NCI-H2227 (cell line): ENCODE data around the gene ZNF646.
"Not testable (repeated sequence)": the region's sequence is repeated elsewhere in the genome, so short reads cannot be mapped to it uniquely, and the experiment has no call there.

Source experiments
- DNase-seq: peaks from one replicate; lab custom pipeline; 2025; ENCODE audit not compliant: unreplicated experiment; lab: John Stamatoyannopoulos, UW

Gene ZNF646

DNA sequence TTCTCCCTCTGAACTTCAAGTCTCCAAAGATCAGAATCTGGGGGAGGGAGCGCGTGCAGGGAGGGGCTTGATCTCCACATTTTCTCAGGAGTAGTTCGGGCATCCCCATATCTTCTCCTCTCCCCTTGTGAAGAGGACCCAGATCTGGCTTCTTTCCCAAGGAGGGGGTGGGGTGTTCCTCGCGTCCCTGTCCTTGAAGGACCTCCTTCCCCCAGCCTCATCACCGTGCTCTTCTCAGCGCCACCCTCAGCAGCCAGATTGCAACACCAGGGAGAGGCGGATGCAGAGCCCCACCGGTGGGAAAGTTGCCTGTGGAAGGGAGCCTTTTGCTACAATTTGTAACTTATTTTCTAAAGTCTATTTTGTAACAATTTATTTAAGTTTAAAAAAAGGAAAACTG lies 8.9 kb downstream of the ZNF646 start:
- peak; percentile 45 for DNase-seq

DNA sequence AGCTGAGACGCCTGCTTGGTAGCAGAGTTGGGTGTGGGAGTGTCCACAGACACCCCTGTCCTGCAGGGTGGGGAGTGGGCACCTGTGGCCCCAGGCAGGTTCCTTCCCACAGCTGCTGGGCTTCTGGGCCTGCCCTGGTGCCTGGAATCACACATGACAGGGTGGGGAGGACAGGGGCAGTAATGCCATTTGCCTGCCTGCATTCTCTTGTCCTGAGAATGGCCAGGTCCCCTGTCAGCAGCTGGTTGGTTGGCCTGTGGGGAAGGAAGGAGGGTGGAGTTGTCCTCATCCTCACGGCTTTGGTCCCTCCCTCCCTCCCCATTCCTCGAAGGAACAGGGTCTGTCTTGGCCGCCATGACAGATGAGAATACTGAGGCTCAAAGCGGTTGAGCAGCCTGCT lies 9.3 kb downstream of the ZNF646 start:
- no peak for DNase-seq

DNA sequence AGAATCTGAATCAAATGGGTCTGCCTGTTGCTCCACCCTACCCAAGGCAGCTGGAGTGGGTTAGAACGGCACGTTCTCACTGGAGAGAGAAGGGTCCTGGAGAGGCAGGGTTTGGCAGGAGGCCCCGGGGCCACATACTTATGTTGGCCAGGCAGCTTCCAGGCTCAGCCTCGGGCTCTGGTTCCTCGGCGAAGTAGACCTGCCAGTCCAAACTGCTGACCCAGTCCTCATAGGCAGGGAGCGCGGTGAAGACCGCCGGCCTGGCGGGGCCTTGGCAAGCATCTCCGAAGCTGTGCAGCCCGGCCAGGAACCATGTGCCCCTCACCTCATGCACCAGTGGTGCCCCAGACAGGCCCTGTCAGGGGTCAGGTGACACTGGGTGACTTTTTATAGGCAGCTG lies 9.8 kb downstream of the ZNF646 start:
- no peak for DNase-seq

DNA sequence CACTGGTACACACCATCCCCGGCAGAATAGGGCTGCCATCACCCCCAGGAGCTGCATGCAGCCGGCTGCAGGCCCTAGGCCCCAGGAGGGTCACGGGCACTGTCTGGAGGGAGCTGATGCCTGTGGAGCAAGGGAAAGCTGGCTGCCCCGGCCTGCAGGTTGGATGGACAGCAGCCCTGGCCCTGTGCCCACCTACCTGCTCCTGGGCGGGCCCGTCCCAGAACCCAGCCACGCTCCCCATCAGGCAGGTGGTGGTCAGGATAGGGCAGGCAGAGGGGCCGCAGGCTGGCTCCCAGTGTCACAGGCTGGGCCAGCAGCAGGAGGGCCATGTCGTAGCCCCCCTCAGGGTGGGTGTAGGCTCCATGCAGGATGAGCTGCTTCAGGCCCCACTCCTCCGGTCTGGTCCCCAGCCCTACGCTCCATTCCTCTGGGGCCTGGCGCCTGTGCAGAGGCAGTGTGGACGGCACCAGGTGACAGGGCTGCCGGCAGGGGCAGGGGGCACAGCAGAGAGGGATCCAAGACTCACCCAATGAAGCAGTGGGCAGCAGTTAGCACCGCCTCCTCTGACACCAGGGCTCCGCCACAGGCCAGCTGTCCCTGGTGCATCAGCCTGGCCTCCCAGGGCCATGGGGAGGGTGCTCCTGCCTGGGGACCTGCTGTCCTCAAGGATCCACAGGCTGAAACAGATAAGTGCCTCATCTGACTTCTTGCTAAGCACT lies 10.5 kb downstream of the ZNF646 start:
- no peak for DNase-seq

DNA sequence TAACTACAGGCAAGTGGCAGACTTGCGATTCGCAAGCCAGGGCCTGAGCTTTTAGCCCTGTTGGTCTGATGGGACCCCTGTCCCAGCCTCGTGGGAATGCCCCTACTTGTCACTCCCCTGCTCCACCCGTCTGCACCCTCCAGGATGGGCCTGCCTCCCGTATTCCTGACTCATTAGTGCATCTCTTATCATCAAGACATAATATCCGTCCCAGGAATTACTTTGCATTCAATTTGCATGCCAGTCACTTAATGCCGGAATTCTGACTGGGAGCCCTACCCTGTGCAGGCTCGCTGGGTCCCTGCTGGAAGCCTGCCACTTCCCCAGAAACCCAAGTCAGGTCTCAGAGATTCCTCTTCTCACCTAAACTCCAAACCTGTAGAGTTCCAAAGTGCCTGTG lies 11.2 kb downstream of the ZNF646 start:
- DNase-seq, result no peak

DNA sequence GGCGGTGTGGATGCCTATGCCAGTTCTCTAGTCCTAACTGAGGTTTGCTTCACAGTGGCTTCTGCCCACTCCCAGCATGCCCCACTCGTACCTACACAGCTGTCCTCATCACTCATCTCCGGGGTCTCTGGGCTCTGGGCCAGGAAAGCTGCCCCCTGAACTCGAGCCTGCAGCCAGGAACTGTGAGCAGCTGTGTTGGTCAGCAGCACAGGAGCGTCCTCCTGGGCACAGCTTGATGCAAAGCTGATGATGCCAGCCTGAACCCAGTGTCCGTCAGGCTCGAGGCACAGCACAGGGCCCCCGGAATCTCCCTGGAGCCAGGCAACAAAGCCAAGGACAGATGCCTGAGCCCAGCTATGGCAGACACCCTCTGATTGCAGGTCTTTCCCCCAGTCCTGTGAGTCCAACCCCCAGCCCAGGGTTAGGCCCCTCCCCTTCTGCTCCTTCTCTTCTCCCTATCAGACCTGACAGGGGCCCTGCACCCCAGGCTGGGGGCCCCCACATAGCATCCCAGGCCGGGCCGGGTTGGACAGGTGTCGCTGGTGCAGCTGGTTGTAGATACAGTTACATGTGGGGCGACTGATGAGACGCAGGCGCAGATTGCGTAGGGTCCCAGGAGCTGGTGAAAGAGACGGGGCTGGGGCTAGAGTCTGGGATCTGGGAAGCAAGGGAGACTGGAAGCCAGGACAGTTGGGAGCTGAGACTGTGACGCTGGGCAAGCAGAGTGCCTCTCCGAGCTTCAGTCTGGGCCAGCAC lies 11.8 kb downstream of the ZNF646 start:
- DNase-seq, result no peak

DNA sequence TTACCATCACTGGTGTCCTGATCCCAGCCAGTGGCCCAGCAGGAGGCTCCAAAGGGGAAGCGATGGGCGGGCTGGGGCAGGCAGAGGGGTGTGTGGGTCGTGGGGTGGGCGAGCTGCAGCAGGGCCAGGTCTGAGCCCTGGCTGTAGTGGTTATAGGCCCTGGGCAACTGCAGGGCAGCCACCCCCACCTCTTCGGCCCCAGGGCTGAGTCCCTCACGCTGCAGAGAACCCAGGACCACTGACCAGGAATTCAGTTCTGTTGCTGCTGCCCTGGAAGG lies 12.3 kb downstream of the ZNF646 start:
- DNase-seq, result no peak

DNA sequence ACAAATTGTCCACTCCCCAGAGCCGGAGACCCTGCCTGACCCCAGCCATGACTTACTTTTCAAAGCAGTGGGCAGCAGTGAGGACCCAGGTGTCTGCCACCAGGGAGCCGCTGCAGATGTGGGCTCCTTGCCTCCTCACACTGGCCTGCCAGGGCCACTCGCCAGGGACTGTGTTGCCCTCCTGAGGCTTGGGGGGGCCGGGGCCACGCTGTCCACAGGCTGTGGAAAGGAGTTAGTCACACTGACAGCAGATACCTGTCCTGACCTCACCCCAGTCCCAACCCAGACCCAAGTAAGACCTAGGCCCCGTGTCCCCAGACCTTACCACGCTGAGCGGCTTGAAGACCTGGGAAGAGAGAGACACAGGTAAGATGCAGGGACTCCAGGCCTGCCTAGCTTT lies 13.3 kb downstream of the ZNF646 start:
- DNase-seq, result no peak

DNA sequence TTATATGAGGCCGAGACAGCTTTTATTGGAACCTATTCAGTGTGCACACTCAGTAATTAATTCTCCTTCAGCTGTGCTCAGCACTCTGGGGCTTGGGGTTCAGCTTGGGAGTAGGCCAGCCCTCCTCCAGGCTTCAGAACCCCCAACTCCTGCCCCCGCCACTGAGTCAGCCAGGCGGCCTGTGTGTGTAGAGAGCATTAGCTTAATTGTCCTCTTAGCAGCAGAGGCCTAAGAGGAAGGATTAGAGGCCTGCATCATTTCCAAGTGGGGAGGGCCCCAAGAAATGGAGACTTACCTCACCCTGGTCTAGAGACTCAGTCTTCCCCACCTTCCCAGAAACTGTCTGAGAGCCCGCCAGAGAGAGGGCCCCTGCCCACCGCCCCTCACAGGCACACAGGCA lies 13.7 kb downstream of the ZNF646 start:
- no peak for DNase-seq

DNA sequence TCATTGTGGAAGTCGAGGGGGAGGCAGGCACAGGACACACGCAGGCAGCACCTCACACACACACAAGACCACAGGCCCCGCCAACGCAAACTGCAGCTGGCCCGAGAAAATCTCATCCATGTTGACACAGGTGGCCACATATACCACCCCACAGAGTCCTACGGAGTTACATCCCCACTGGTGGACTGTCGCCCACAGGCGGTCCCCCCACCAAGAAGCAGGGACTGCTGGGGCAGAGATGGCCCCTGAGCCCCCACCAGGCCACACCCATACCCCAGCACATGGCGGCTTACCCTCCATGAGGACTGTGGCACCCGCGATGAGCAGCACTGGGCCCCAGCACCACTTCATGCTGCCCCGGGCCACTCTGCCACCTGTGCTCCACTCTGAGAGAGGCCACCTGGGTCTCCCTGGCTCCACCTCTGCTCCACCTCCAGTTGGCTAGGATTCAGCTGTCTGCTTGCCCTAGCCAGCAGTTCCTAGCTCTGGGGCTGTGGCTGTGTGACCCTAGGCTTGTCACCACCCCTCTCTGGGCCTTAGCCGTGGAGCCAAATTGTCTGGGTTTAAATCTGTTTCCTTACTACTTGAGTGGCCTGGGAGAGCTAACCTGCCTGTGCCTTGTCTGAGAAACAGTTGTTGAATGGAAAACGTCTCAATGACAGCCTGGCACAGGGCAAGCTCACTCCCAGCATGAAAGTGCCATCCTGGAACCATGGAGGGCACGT lies 14.4 kb downstream of the ZNF646 start, which contains the start of gene PRSS53:
Gene PRSS53 (minus strand): TSS at position 485 of the 725 bp plus-strand sequence. CDS start 134 bp downstream, at position 351.
- no peak for DNase-seq

DNA sequence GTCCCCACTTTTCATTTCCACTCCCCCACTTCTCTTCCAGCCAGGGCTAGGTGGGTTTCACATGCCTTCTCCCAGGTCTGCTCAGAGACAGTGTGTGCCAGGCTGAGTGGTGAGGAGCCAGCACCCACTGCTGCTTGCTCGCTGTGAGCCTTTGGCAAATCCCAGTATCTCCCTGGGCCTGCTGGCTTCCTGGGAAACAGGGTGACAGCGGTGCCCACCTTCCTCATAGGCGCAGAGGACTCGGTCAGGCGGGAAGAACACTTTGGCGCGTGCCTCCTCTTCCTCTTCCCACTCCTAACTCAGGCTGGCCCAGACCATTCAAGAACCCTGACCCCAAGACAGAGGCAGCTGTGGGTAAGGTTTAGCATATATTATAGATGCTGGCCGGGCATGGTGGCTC lies 15.0 kb downstream of the ZNF646 start:
- no peak for DNase-seq

DNA sequence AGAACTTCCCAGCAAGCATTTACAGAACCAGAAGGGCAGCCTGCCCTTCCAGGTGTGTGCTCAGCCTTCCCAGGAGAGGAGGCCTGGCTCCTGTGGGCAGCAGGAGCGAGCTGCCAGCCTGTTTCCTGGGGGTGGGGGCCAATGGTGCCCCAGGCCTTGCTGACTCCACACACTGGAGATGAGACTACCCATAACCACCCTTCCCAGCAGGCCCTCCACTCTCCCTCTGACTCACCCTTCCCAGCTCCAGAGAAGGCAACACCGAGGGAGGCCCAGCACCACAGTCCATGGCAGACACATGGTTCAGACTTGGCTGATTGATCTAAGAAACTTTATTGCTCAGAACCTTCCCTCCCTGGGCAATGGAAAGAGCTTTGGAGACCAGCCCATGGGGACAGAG lies 16.3 kb downstream of the ZNF646 start:
- DNase-seq, result no peak

DNA sequence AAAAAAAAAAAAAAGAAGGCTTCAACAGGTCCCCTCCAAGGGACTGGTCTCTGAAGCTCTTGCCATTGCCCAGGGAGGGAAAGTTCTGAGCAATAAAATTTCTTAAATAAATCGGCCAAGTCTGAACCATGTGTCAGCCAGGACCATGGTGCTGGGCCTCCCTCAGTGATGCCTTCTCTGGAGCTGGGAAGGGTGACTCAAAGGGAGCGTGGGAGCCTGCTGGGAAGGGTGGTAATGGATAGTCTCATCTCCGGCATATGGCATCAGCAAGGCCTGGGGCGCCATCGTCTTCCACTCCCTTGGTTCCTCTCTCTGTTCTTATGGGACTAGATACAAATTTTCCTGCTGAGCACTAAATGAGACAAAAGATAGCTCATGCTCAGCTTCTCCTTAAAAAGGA lies 18.1 kb downstream of the ZNF646 start:
- no peak for DNase-seq

DNA sequence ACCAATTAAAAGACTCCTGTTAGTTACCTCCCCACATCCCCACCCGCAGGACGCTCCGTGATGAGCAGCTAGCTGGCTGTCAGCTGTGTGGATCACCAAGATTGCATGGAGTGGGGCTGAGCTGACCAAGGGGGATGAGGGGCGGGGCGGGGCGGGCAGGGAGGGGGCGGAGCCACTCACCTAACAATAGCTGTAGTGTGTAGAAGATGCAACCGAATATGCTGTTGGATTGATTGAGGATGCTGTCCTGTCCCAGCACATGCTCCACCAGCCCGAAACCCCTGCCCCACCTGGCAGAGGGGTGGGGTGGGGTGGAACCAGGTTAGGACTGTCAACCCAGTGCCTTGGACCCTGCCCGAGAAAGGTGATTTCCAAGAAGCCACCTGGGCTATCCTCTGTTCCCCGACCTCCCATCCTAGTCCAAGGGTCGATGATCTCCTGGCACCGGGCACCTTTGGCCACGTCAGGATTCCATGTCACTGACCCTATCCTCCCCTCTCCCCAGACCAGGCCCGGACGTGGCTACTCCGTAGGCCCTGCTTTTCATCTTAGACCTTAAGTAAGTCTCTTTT lies 19.0 kb downstream of the ZNF646 start:
- DNase-seq, result peak; percentile 71

DNA sequence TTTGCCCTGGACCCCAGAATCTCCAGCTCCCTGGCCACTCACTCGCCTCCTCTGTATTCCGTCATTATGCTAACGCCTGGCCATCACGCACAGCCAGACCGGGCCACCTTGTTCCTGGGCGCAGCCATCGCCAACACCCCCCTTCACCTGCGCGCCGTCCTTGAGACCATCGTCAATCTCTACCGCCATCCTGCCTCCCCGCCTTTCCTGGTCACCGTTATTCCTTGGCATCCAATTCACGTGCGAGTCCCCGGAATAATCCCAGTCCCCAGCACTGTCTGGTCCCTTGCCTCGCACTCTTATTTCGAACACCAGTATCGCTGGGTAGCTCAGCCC lies 19.8 kb downstream of the ZNF646 start:
- peak; percentile 46 for DNase-seq

DNA sequence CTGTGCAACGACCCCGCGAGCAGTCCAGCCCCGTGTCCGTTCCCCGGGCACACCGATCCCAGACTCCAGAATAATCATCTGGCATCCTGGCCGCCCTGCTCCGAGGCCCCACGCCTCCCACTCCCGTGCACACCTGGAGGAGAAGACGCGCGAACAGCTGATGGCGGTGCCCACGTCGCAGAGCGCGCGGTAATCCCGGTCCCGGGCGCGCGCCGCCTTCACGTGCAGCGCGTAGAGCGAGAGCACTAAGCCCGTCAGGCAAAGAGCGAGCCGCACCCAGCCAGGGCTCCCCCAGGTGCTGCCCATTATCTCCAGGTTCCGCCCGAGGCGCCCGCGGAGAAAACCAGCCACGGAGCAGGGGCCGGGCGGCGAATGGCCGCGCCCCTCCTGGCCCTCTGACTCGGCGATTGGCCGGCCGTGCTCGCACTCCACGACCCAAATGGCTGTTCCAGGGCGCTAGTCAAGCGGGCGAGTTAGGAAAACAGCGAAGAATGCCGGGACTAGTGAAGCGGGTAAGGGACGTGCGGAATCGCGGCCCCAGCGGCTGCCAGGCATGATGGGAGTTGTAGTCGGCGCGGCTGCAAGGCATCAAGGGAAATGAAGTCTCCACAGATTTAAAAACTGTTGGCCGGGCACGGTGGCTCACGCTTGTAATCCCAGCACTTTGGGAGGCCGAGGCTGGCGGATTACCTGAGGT lies 20.4 kb downstream of the ZNF646 start, which contains the start of gene VKORC1:
Gene VKORC1 (minus strand): TSS at position 374 of the 697 bp plus-strand sequence. CDS start 68 bp downstream, at position 306.
- peak; percentile 97 for DNase-seq

DNA sequence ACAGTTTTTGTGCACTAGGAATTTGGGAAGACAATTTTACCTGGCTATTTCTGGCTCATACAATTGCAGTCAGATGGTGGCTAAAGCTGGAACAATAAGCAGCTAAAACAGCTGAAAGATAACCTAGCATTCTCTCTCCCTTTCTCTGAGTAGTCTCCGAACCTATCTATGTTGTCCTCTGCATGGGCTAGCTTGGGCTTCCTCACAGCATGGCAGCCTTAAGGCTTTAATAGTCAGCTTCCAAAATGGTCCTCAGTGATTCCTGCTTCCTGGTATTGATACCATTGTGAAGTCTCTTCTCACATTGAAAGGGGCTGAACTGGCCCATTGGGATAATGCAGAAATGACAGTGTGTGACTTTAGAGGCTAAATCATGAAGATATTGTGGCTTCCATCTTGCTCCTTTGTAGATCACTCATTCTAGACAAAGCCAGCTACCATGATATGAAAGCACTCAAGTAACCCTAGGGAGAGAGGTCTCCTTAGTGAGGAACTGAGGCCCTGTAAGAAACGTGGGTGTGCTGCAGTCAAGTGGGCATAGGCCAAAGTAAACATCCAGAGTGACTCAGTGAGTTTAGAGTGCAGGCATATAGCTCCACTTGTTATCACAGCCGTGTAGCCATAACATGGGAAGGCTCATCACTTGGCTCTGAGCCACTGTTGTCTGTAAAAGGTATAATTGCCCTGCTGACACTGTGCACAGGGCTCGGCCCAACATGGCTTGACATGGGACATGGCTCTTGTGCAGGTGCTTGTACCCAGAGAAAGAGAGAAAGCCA lies 25.8 kb downstream of the ZNF646 start:
- DNase-seq, result no peak

DNA sequence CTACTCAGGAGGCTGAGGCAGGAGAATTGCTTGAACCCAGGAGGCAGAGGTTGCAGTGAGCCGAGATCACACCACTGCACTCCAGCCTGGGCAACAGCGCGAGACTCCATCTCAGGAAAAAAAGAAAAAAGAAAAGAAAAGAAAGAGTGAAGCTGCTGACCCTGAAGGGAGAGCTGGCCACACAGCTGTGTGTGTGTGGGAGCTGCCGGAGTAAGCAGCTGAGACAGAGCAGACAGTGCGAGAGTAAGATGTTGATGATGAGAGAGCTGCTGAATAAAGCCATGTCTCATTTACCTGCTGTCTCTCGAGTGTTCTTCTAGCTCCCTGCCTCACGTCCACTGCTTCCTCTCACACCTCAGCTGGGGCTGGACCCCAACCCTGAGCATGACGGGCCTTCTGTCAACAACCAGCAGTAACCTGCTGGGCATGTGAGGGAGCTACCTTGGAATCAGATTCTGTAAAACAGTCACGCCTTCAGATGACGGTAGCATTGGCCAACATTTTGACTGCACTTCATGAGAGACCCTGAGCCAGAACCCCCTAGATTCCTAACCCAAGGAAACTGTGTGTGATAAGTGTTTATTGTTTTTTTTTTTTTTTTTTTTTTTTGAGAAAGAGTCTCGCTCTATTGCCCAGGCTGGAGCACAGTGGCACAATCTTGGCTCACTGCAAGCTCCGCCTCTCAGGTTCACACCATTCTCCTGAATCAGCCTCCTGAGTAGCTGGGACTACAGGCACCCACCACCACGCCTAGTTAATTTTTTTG lies 26.8 kb downstream of the ZNF646 start:
- not testable (repeated sequence) for DNase-seq

DNA sequence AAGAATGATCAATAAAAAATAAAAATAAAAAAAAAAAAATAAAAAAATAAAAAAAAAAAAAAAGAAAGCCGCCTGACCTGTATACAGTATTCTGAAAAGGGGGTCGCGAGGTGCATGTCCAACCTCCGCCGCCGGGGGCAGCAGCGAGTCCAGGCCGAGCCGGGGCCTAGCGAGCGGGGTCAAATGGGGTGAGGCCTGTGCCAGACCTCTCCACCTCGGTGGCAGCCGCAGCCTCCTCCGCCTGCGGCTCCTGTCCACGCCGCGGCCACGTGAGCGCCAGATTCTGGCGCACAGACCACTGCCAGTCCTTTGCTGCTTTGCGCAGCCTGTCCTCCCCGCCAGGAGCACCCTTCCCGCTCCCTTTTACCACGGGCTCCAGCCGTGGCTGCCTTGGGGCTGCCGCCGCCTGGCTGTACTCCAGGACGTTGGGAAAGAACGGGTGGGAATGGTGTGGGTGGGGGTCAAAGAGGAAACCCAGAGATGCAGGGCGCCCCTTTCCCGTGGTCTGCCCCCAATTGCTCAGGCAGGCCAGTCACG lies 31.5 kb downstream of the ZNF646 start:
- DNase-seq, result peak; percentile 15
